K562 (cell line): ENCODE data around the gene ATP5ME. TPM values are rescaled to one million over a fixed set of nuclear protein-coding genes. Genes with fewer than 3 reads are reported as not detected.

Source experiments
- CBFA2T3 ChIP-seq: fragments of 450-650 bp; IDR thresholded peaks from 2 replicates; pipeline ENCODE4 v1.6.1; 2017
- CREB1 ChIP-seq, 2 experiments: sonication (generic) in 1 of 2; formaldehyde crosslinking in 1 of 2; IDR thresholded peaks; 2 replicates each; pipeline versions ENCODE4 v1.6.1 to v1.8.0; 2012 to 2022; ENCODE audit warnings: inconsistent platforms in 1 of 2, mild to moderate bottlenecking in 1 of 2, missing genetic modification reagents in 1 of 2, moderate library complexity in 1 of 2
- EZH2 ChIP-seq: IDR thresholded peaks from 2 replicates; pipeline ENCODE4 v1.6.1; 2012; ENCODE audit warnings: low read depth, mild to moderate bottlenecking, inconsistent platforms, low read length, borderline replicate concordance
- LARP7 ChIP-seq: fragments of 450-650 bp; IDR thresholded peaks from 2 replicates; pipeline ENCODE4 v1.6.1; 2016
- MBD2 ChIP-seq: sonication (generic); IDR thresholded peaks from 2 replicates; pipeline ENCODE4 v1.6.1; 2016; ENCODE audit warnings: low read depth, borderline replicate concordance
- MED1 ChIP-seq: sonication (generic); formaldehyde crosslinking; IDR thresholded peaks from 2 replicates; pipeline ENCODE4 v1.8.1; 2023; ENCODE audit warnings: missing genetic modification reagents, borderline replicate concordance
- NFE2 ChIP-seq: IDR thresholded peaks from 2 replicates; pipeline ENCODE4 v1.6.1; 2014; ENCODE audit warnings: antibody characterized with exemption, low read depth
- PCBP1 ChIP-seq: fragments of 200-400 bp; formaldehyde crosslinking; IDR thresholded peaks from 2 replicates; pipeline ENCODE4 v1.6.1; 2018; ENCODE audit warnings: mild to moderate bottlenecking, low read depth, low read length; ENCODE audit not compliant: poor library complexity, severe bottlenecking
- PHF8 ChIP-seq: fragments of 200-600 bp; sonication (generic); IDR thresholded peaks from 2 replicates; pipeline ENCODE4 v1.6.1; 2012; ENCODE audit warnings: mixed run types, mild to moderate bottlenecking, inconsistent platforms, low read length, moderate library complexity, borderline replicate concordance
- RBFOX2 ChIP-seq: fragments of 200-400 bp; formaldehyde crosslinking; IDR thresholded peaks from 2 replicates; pipeline ENCODE4 v1.6.1; 2017; ENCODE audit warnings: low read depth, mild to moderate bottlenecking, low read length, moderate library complexity
- SIN3A ChIP-seq, 2 experiments: fragments of 150-350 bp in 1 of 2; IDR thresholded peaks; 2 replicates each; pipeline ENCODE4 v1.6.1; 2011 to 2016; ENCODE audit warnings: borderline replicate concordance in 2 of 2, low read depth in 2 of 2, low read length in 2 of 2, mild to moderate bottlenecking in 2 of 2, moderate library complexity in 2 of 2; ENCODE audit not compliant: control insufficient read depth in 1 of 2
- SREBF2 ChIP-seq: sonication (generic); formaldehyde crosslinking; IDR thresholded peaks from 2 replicates; pipeline ENCODE4 v1.4.0; 2020; ENCODE audit warnings: mild to moderate bottlenecking, missing genetic modification reagents
- TCF3 ChIP-seq: sonication (generic); formaldehyde crosslinking; IDR thresholded peaks from 2 replicates; pipeline ENCODE4 v1.4.0; 2020; ENCODE audit warnings: mild to moderate bottlenecking, missing genetic modification reagents
- ZFX ChIP-seq: sonication (generic); formaldehyde crosslinking; IDR thresholded peaks from 2 replicates; pipeline ENCODE4 v1.8.0; 2022; ENCODE audit warnings: mild to moderate bottlenecking, missing genetic modification reagents, moderate library complexity
- ZNF324 ChIP-seq: fragments of 250-450 bp; sonication (Bioruptor Pico); IDR thresholded peaks from 2 replicates; pipeline ENCODE4 v1.4.0; 2020; ENCODE audit warnings: mild to moderate bottlenecking
- ZNF584 ChIP-seq: fragments of 200-800 bp; sonication (Bioruptor generic); IDR thresholded peaks from 2 replicates; pipeline ENCODE4 v1.6.1; 2016; ENCODE audit warnings: low read depth, mild to moderate bottlenecking, missing genetic modification characterization, missing compliant biosample characterization
- ZSCAN32 ChIP-seq: fragments of 450-650 bp; formaldehyde crosslinking; IDR thresholded peaks from 2 replicates; pipeline ENCODE4 v1.4.0; 2020; ENCODE audit warnings: mild to moderate bottlenecking, moderate library complexity
- ZZZ3 ChIP-seq: fragments of 450-650 bp; IDR thresholded peaks from 2 replicates; pipeline ENCODE4 v1.6.1; 2016; ENCODE audit warnings: antibody characterized with exemption, mild to moderate bottlenecking, moderate library complexity
- polyA plus RNA-seq, 8 experiments: library from polyadenylated mRNA; depleted of rRNA in 4 of 8; stranded (reverse) in 5 of 8; unstranded in 3 of 8; fragments of >200 nt; fragmentation: Nextera tagmentation in 2 of 8; fragmentation: Illumina TruSeq in 1 of 8; extraction: Ambion mirVana in 2 of 8; extraction: Trizol in 1 of 8; gene quantifications; 2 replicates each; pipeline versions ENCODE4 v1.2.1 to v1.2.3, GENCODE V29; 2011 to 2014; ENCODE audit warnings: inconsistent platforms in 1 of 8, missing spikeins in 1 of 8
- total RNA-seq, 7 experiments: library from RNA; depleted of rRNA in 6 of 7; stranded (reverse); fragments of >200 nt in 6 of 7; fragmentation: Illumina TruSeq in 2 of 7; extraction: Trizol in 2 of 7; gene quantifications; 2 replicates each; pipeline versions ENCODE4 v1.2.1 to v1.2.3, GENCODE V29; 2011 to 2021; ENCODE audit warnings: low replicate concordance in 1 of 7
- TF ChIP-seq, protein P1 (sequence below): fragments of 450-650 bp; IDR thresholded peaks from 2 replicates; pipeline ENCODE4 v1.6.1; 2016; ENCODE audit warnings: antibody characterized with exemption
- TF ChIP-seq, protein P2 (sequence below): conservative IDR thresholded peaks from 2 replicates; pipeline ENCODE4 v1.6.1; 2011; ENCODE audit warnings: low read depth, mild to moderate bottlenecking, low read length; ENCODE audit not compliant: control insufficient read depth
- TF ChIP-seq, protein P3 (sequence below), 2 experiments: fragments of 450-650 bp; IDR thresholded peaks; 2 replicates each; pipeline ENCODE4 v1.6.1; 2018; ENCODE audit warnings: mild to moderate bottlenecking in 2 of 2, low read depth in 1 of 2; ENCODE audit not compliant: partially characterized antibody in 2 of 2

Gene ATP5ME
- total and polyA plus RNA-seq, 9 of the 15 experiments (the other 6 are each of a cell fraction or from before 2014, with no cell fraction given): 509 to 2,480 (median 887) TPM

DNA sequence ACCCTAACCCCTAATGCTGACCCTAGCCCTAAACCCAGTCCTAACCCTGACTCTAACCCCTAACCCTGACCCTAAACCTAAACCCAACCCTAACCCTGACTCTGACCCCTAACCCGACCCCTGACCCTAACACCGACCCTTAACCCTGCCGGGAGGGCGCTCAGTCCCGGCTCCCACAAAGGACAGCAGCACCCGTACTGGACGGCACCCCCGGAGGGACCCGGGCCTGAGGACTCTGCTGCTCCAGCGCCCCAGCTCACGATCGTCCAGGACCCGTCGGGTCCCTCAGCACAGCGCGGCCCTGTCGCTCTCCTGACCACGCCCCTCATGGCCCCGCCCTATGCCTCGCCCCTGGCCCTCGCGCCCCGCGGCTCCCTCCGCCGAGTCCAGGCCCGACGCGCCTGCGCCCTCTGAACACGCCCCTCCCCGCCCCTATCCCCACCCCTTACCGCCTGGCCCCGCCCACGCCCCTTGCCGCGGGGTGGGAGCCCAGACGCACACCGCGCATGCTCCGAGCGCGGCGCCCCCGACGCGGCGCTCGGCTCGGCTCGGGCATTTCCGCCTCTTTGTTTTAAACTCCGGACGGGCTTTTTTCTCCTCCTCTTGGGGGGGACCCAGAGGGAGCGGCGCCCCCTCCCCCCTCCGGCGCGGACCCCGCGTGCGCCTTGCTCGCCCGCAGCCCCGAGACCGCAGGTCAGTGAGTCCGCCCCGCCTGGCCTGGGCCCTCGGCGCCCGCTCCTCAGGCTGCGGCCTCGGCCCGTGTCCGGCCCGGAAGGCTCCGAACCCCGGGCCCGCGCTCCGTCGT lies 31.4 kb upstream of the ATP5ME start, which contains the start of gene PCGF3 (continued):
- TF ChIP-seq, protein P1, sequence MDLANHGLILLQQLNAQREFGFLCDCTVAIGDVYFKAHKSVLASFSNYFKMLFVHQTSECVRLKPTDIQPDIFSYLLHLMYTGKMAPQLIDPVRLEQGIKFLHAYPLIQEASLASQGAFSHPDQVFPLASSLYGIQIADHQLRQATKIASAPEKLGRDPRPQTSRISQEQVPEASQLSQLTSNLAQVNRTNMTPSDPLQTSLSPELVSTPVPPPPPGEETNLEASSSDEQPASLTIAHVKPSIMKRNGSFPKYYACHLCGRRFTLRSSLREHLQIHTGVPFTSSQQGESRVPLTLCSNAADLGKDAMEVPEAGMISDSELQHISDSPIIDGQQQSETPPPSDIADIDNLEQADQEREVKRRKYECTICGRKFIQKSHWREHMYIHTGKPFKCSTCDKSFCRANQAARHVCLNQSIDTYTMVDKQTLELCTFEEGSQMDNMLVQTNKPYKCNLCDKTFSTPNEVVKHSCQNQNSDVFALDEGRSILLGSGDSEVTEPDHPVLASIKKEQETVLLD: peak; percentile 38; the same call in 1 of the 2 replicates
- TF ChIP-seq, protein P2, sequence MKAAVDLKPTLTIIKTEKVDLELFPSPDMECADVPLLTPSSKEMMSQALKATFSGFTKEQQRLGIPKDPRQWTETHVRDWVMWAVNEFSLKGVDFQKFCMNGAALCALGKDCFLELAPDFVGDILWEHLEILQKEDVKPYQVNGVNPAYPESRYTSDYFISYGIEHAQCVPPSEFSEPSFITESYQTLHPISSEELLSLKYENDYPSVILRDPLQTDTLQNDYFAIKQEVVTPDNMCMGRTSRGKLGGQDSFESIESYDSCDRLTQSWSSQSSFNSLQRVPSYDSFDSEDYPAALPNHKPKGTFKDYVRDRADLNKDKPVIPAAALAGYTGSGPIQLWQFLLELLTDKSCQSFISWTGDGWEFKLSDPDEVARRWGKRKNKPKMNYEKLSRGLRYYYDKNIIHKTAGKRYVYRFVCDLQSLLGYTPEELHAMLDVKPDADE: 0 out of 2 replicates have a peak, but pooled peaks have one; percentile 51
- peak; percentile 79 for TF ChIP-seq RBFOX2
- TF ChIP-seq CREB1 (IDR thresholded peaks at IDR 0.05): no peak
- TF ChIP-seq CREB1 (CRISPR knock-in tag; IDR thresholded peaks at IDR 0.05): no peak
- TF ChIP-seq TCF3: no peak
- TF ChIP-seq LARP7: peak; percentile 90
- TF ChIP-seq EZH2: no peak
- no peak for TF ChIP-seq ZZZ3
- TF ChIP-seq ZFX: peak; percentile 88
- no peak for TF ChIP-seq ZSCAN32 (CRISPR knock-in tag)
- TF ChIP-seq PCBP1: no peak
- TF ChIP-seq SREBF2 (CRISPR knock-in tag): no peak
- TF ChIP-seq ZNF584 (CRISPR knock-in tag): no peak
- no peak for TF ChIP-seq CBFA2T3
- no peak for TF ChIP-seq NFE2
- TF ChIP-seq SIN3A (IDR thresholded peaks at IDR 0.05; ENCODE audit: borderline replicate concordance in 2 of 2, control insufficient read depth in 1 of 2, low read depth in 2 of 2, low read length in 2 of 2): no peak
- no peak for TF ChIP-seq ZNF324 (CRISPR knock-in tag)
- TF ChIP-seq PHF8: peak; percentile 74; the same call in 1 of the 2 replicates
- no peak for TF ChIP-seq MED1 (CRISPR knock-in tag)
- TF ChIP-seq, protein P3, sequence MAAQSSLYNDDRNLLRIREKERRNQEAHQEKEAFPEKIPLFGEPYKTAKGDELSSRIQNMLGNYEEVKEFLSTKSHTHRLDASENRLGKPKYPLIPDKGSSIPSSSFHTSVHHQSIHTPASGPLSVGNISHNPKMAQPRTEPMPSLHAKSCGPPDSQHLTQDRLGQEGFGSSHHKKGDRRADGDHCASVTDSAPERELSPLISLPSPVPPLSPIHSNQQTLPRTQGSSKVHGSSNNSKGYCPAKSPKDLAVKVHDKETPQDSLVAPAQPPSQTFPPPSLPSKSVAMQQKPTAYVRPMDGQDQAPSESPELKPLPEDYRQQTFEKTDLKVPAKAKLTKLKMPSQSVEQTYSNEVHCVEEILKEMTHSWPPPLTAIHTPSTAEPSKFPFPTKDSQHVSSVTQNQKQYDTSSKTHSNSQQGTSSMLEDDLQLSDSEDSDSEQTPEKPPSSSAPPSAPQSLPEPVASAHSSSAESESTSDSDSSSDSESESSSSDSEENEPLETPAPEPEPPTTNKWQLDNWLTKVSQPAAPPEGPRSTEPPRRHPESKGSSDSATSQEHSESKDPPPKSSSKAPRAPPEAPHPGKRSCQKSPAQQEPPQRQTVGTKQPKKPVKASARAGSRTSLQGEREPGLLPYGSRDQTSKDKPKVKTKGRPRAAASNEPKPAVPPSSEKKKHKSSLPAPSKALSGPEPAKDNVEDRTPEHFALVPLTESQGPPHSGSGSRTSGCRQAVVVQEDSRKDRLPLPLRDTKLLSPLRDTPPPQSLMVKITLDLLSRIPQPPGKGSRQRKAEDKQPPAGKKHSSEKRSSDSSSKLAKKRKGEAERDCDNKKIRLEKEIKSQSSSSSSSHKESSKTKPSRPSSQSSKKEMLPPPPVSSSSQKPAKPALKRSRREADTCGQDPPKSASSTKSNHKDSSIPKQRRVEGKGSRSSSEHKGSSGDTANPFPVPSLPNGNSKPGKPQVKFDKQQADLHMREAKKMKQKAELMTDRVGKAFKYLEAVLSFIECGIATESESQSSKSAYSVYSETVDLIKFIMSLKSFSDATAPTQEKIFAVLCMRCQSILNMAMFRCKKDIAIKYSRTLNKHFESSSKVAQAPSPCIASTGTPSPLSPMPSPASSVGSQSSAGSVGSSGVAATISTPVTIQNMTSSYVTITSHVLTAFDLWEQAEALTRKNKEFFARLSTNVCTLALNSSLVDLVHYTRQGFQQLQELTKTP (IDR thresholded peaks at IDR 0.05; ENCODE audit: low read depth in 1 of 2, partially characterized antibody in 2 of 2): peak in 1 of 2 experiments; percentile 71
- no peak for TF ChIP-seq MBD2
